A549 (cell line): Measurements from ENCODE around the gene RPS6KB2. TPM values are rescaled to one million over a fixed set of nuclear protein-coding genes. Genes with fewer than 3 reads are reported as not detected.

Source experiments
- ATAC-seq, 2 experiments: fragments of 200-7000 bp in 1 of 2; fragments of >200 bp in 1 of 2; cut with Nextera tagmentation in 1 of 2; cut with Tn5 transposase in 1 of 2; 3 replicates each; pipeline versions ENCODE4 v1.8.0 to v1.9.1; 2018 to 2020; ENCODE audit warnings: mild to moderate bottlenecking in 1 of 2, moderate library complexity in 1 of 2
- CTCF ChIA-PET: fragments of 300-600 bp; sonication (Branson Sonifier 250); formaldehyde crosslinking; extraction: SDS; loops from one replicate; lab custom pipeline; 2021; ENCODE audit warnings: antibody characterized with exemption, inconsistent platforms; lab: Yijun Ruan, JAX
- POLR2A ChIA-PET: fragments of 350-600 bp; formaldehyde crosslinking; extraction: SDS; loops from one replicate; lab custom pipeline; 2021; ENCODE audit warnings: antibody characterized with exemption, inconsistent platforms; lab: Yijun Ruan, JAX
- DNase-seq, 2 experiments: peaks; one replicate each; pipeline versions ENCODE4 v3.0.0 to v3.0.0-alpha.2; 2011 to 2016; ENCODE audit warnings: low read depth in 1 of 2, low spot score in 1 of 2
- FAIRE-seq: peaks from 2 replicates; lab custom pipeline; 2011; peaks lifted over from hg19 to GRCh38; lab: Jason Lieb, UNC
- H3K27ac ChIP-seq, 2 experiments: fragments of >200 bp; sonication (Bioruptor Twin); formaldehyde crosslinking; 3 replicates each; pipeline ENCODE4 v1.5.1; 2016 to 2017
- H3K4me1 ChIP-seq: fragments of >200 bp; sonication (Bioruptor Twin); formaldehyde crosslinking; 3 replicates; pipeline ENCODE4 v1.6.1; 2016
- H3K4me2 ChIP-seq: fragments of >200 bp; sonication (Bioruptor Twin); formaldehyde crosslinking; 3 replicates; pipeline ENCODE4 v1.6.1; 2016
- H3K4me3 ChIP-seq: fragments of >200 bp; sonication (Bioruptor Twin); formaldehyde crosslinking; 3 replicates; pipeline ENCODE4 v1.5.1; 2016
- H3K9me3 ChIP-seq: fragments of >200 bp; sonication (Bioruptor Twin); formaldehyde crosslinking; 3 replicates; pipeline ENCODE4 v1.6.1; 2016
- CBX8 ChIP-seq: fragments of 200-600 bp; sonication (generic); IDR thresholded peaks from 2 replicates; pipeline ENCODE4 v1.6.1; 2016
- EHMT2 ChIP-seq: fragments of 200-600 bp; sonication (generic); IDR thresholded peaks from 2 replicates; pipeline ENCODE4 v1.6.1; 2016; ENCODE audit warnings: antibody characterized with exemption, low read depth, mild to moderate bottlenecking, moderate library complexity
- EP300 ChIP-seq, 2 experiments: fragments of >200 bp; sonication (Bioruptor Twin); formaldehyde crosslinking; IDR thresholded peaks; 2 replicates in 1 of 2; 3 replicates in 1 of 2; pipeline ENCODE4 v1.6.1; 2016 to 2017
- ESRRA ChIP-seq: fragments of 150-350 bp; IDR thresholded peaks from 2 replicates; pipeline ENCODE4 v1.6.1; 2014; ENCODE audit warnings: mild to moderate bottlenecking, low read length, borderline replicate concordance
- FOSB ChIP-seq: fragments of 250-450 bp; sonication (Bioruptor Pico); IDR thresholded peaks from 2 replicates; pipeline ENCODE4 v1.5.0; 2020; ENCODE audit warnings: mild to moderate bottlenecking, moderate library complexity
- GATA3 ChIP-seq: IDR thresholded peaks from 2 replicates; pipeline ENCODE4 v1.6.1; 2012; ENCODE audit warnings: borderline replicate concordance
- HOXA7 ChIP-seq: fragments of 250-450 bp; sonication (Bioruptor Pico); IDR thresholded peaks from 2 replicates; pipeline ENCODE4 v1.5.0; 2020; ENCODE audit warnings: mild to moderate bottlenecking, moderate library complexity
- MAFK ChIP-seq: fragments of 450-650 bp; IDR thresholded peaks from 2 replicates; pipeline ENCODE4 v1.6.1; 2014; ENCODE audit not compliant: partially characterized antibody
- MAZ ChIP-seq: fragments of 150-350 bp; IDR thresholded peaks from 2 replicates; pipeline ENCODE4 v1.6.1; 2014; ENCODE audit warnings: antibody characterized with exemption, low read depth, low read length, borderline replicate concordance
- NFE2L2 ChIP-seq: fragments of 150-350 bp; conservative IDR thresholded peaks from 2 replicates; pipeline ENCODE4 v1.6.1; 2014; ENCODE audit warnings: low read length
- PHF8 ChIP-seq: fragments of 200-600 bp; sonication (generic); IDR thresholded peaks from 2 replicates; pipeline ENCODE4 v1.6.1; 2016; ENCODE audit warnings: low read depth, mild to moderate bottlenecking, antibody characterized with exemption, moderate library complexity, borderline replicate concordance
- POLR2A ChIP-seq: IDR thresholded peaks from 2 replicates; pipeline ENCODE4 v1.6.1; 2012; ENCODE audit warnings: mild to moderate bottlenecking, low read length
- RCOR1 ChIP-seq: fragments of 150-350 bp; IDR thresholded peaks from 2 replicates; pipeline ENCODE4 v1.6.1; 2014; ENCODE audit warnings: antibody characterized with exemption, low read length, low read depth
- RNF2 ChIP-seq: fragments of 200-600 bp; sonication (generic); IDR thresholded peaks from 2 replicates; pipeline ENCODE4 v1.6.1; 2016; ENCODE audit warnings: low read depth, mild to moderate bottlenecking, antibody characterized with exemption, moderate library complexity, borderline replicate concordance
- TFCP2L1 ChIP-seq: fragments of 250-450 bp; sonication (Bioruptor Pico); IDR thresholded peaks from 2 replicates; pipeline ENCODE4 v1.5.0; 2021; ENCODE audit warnings: mild to moderate bottlenecking
- TP53 ChIP-seq: fragments of 250-450 bp; sonication (Bioruptor Pico); IDR thresholded peaks from 2 replicates; pipeline ENCODE4 v1.5.0; 2021; ENCODE audit warnings: mild to moderate bottlenecking, moderate library complexity
- ZSCAN20 ChIP-seq: fragments of 250-450 bp; sonication (Bioruptor Pico); IDR thresholded peaks from 2 replicates; pipeline ENCODE4 v1.8.0; 2022; ENCODE audit warnings: mild to moderate bottlenecking, moderate library complexity
- WGBS: methylation state at CpG from one replicate; pipeline ENCODE4 v1.1.6; 2017; ENCODE audit errors: missing lambda C conversion rate; 5-methylcytosine and 5-hydroxymethylcytosine counted together
- polyA plus RNA-seq, 4 experiments: library from polyadenylated mRNA; depleted of rRNA in 3 of 4; stranded (reverse); fragments of >200 nt; fragmentation: RNase III in 1 of 4; extraction: RNeasy Plus Mini Kit Qiagen cat#74134 plus additional on column Dnase treatment in 1 of 4; gene quantifications; 2 replicates in 3 of 4; 3 replicates in 1 of 4; pipeline ENCODE4 v1.2.3, GENCODE V29; 2011 to 2017
- TF ChIP-seq, protein P1 (sequence below): fragments of >200 bp; sonication (Bioruptor Twin); formaldehyde crosslinking; IDR thresholded peaks from 2 replicates; pipeline ENCODE4 v1.6.1; 2016
- TF ChIP-seq, protein P2 (sequence below): fragments of 150-350 bp; IDR thresholded peaks from 2 replicates; pipeline ENCODE4 v1.6.1; 2014; ENCODE audit warnings: low read depth, mild to moderate bottlenecking, low read length
- TF ChIP-seq, protein P3 (sequence below): fragments of >200 bp; sonication (Bioruptor Twin); formaldehyde crosslinking; IDR thresholded peaks from 3 replicates; pipeline ENCODE4 v1.6.1; 2016

Gene RPS6KB2
- polyA plus RNA-seq, 2 of the 4 experiments (the other 2 are of a cell fraction) = 40.9 to 47.9 TPM

DNA sequence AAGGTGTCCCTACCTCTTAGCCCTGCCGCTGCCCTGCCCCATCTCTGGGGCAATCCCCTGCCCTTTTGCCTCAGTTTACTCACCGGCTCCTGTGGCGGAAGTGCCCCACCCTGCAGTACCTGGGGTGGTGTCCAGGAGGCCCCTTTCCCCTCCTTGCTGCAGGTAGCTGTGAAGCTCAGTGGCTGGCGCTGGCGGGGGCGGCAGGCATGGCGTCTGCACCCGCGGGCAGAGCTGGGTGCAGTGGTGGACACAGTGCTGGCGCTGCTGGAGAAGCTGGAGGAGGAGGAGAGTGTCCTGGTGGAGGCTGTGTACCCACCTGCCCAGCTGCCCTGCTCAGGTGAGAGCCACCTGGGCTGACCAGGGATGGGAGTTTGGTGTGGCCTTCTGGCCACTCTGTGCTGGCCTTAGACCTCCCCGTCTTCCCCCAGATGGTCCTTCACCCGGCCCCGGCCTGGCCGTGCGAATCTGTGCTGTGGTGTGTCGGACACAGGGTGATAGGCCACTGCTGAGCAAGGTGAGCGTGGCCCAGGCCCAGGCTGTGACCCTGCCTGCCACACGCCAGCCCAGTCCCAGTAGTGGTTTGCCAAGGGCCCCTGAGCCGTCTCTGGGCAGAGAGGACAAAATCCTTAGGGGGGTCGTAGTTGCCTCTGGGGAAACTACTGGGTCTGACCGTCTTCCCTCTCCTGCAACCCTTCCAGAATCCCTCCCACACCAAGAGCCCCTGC is 8.8 kb upstream of the RPS6KB2 start:
- ChIA-PET CTCF (interaction anchor here (0.6 to 4.2 kb wide), 7 partner anchors 9 to 68 kb away, joined by 3 to 30 read pairs (median 4); partner anchors contain the start of genes PPP1CA, RPS6KB2 and TBC1D10C), POLR2A (interaction anchor here (1.7 to 1.8 kb wide), 2 partner anchors 18 kb away, joined by 8 to 12 read pairs; partner anchors contain the start of gene PPP1CA)
- 94% methylated on average over 13 of the region's 21 CpGs for WGBS
- DNase-seq (no peak), ATAC-seq (no peak), FAIRE-seq (no peak)
- no peak overlapping the region; a peak in 2 of 6 replicates for H3K27ac ChIP-seq
- H3K4me3 ChIP-seq = no peak overlapping the region
- peaks cover 37% of the 10 kb centered on the region for H3K4me1 ChIP-seq
- TF ChIP-seq NFE2L2 = no peak
- TF ChIP-seq PHF8 = no peak
- TF ChIP-seq MAFK = no peak
- no peak for TF ChIP-seq GATA3
- no peak for TF ChIP-seq RCOR1
- TF ChIP-seq TP53 = no peak
- TF ChIP-seq FOSB (CRISPR knock-in tag) = no peak
- TF ChIP-seq, protein P1, sequence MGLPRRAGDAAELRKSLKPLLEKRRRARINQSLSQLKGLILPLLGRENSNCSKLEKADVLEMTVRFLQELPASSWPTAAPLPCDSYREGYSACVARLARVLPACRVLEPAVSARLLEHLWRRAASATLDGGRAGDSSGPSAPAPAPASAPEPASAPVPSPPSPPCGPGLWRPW = no peak
- no peak for TF ChIP-seq ZSCAN20 (CRISPR knock-in tag)
- TF ChIP-seq EP300 (IDR thresholded peaks at IDR 0.05) = no peak
- no peak for TF ChIP-seq EHMT2
- peak overlapping the region; percentile 97; the same call in 1 of the 3 replicates for H3K4me2 ChIP-seq
- no peaks in the 10 kb centered on the region for H3K9me3 ChIP-seq

DNA sequence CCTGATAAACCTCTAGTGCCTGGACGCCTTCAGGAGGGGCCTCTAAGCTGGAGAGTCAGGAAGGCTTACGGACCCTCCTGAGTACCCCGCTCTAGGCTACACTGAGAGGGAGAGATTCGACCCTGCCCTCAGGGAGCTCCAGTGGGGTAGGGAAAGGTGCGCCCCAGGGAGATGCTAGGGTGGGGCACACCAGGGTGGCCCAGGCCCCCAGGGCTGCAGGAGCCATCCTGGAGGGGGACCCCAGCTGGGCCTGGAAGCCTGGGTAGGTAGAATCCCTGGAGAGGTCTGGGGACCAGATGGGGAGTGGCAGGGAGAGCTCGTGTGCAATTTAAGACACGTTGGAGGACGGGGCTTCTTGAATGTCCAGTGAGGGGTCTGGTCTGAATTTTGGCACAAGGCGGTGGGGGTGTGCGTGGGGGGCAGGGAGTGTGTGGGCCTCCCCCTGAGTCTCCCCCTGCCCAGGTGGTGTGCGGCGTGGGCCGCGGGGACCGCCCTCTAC is 8.1 kb upstream of the RPS6KB2 start:
- DNase-seq (no peak), ATAC-seq (peak in 1 of 2 experiments; percentile 1; a peak in 1 of 6 replicates), FAIRE-seq (no peak)
- POLR2A ChIA-PET = interaction anchor here (1.1 to 1.7 kb wide), 4 partner anchors 19 to 131 kb away, joined by 4 to 12 read pairs (median 5); partner anchors contain the start of genes AIP, ANKRD13D, POLD4 and PPP1CA
- no peak for TF ChIP-seq CBX8
- TF ChIP-seq, protein P2, sequence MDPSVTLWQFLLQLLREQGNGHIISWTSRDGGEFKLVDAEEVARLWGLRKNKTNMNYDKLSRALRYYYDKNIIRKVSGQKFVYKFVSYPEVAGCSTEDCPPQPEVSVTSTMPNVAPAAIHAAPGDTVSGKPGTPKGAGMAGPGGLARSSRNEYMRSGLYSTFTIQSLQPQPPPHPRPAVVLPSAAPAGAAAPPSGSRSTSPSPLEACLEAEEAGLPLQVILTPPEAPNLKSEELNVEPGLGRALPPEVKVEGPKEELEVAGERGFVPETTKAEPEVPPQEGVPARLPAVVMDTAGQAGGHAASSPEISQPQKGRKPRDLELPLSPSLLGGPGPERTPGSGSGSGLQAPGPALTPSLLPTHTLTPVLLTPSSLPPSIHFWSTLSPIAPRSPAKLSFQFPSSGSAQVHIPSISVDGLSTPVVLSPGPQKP = no peak
- TF ChIP-seq POLR2A = no peak
- no peak for TF ChIP-seq ESRRA
- TF ChIP-seq FOSB (CRISPR knock-in tag) = no peak
- no peak for TF ChIP-seq HOXA7 (CRISPR knock-in tag)
- TF ChIP-seq, protein P3, sequence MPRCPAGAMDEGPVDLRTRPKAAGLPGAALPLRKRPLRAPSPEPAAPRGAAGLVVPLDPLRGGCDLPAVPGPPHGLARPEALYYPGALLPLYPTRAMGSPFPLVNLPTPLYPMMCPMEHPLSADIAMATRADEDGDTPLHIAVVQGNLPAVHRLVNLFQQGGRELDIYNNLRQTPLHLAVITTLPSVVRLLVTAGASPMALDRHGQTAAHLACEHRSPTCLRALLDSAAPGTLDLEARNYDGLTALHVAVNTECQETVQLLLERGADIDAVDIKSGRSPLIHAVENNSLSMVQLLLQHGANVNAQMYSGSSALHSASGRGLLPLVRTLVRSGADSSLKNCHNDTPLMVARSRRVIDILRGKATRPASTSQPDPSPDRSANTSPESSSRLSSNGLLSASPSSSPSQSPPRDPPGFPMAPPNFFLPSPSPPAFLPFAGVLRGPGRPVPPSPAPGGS = no peak
- no peak for TF ChIP-seq RNF2
- TF ChIP-seq TFCP2L1 (CRISPR knock-in tag) = no peak
- TF ChIP-seq GATA3 = no peak
- no peak for TF ChIP-seq MAZ
- 27% methylated on average over 8 of the region's 15 CpGs for WGBS
- peak overlapping the region; percentile 57 for H3K4me3 ChIP-seq
- H3K27ac ChIP-seq = peak overlapping the region; percentile 75 to 90
- CTCF ChIA-PET = interaction anchor here (1.0 to 4.2 kb wide), 4 partner anchors 15 to 48 kb away, joined by 3 to 30 read pairs (median 5); partner anchors contain the start of genes PPP1CA and TBC1D10C
- H3K4me2 ChIP-seq = peak overlapping the region; percentile 97
- H3K9me3 ChIP-seq = no peaks in the 10 kb centered on the region
- H3K4me1 ChIP-seq = peaks cover 32% of the 10 kb centered on the region
